GM21447 (cell line): ENCODE data around the gene TOR4A.

Experiments used
- ATAC-seq: cut with Tn5 transposase; IDR thresholded peaks from one replicate; pipeline ENCODE4 v1.9.1; 2021; ENCODE audit not compliant: unreplicated experiment

Gene TOR4A

GRCh38 chr9:137293482-137294090 is 16.1 kb downstream of the TOR4A start:
- ATAC-seq = no peak

DNA sequence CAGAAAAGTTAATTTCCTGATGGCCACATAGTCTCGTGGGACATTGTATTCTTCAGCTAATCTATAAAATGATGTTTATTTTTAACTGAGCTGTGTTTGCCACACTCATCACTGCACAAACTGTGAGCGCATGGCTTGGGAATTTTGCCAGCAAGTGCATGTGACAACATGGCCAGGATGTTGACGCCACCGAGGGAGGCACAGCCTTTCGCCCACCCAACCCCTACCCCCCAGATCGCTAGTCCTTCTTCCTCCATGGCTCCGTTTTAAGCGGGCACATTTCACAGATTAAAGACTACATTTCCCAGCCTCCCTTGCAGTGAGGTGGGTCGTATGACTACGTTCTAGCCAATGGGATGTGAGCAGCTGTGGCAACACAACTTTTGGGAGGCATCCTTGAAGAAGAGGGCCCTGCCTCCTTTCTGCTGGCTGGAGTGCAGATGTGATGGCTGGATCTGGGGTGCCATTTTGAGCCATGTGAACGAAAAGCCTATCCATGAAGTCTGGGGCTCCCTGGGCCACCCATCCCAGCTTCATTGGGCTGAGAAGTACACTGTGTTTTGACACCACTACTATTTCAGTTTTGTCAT is 16.7 kb downstream of the TOR4A start:
- ATAC-seq = no peak

GRCh38 chr9:137294681-137295237 is 17.2 kb downstream of the TOR4A start:
- ATAC-seq = no peak

DNA sequence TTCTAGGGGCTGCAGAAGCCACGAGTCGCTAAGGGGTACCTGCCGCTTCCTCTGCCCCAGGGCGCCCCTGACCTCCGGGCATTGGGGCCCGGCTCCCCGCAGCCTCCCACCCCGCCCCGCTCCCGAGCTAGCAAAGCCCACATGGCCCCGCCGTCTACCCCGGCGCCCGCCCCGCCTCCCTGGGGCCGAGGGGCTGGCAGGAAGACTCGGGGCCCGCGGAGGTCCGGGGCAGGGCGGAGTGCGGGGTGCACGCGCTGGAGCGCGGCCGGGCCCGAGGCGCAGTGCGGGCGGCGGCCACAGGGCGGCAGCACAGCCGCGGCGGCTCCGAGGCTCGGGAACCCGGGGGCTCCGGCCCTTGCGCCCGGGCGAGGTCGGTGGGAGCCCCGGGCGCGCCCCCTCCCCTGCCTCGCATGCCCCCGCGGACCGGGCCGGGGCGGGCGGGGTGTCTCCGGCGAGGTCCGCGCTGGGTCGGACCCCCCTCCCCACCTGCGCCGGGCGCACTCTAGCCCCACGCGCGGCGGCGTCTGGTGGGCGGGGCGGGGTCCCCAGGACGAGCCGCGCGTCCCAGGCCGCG is 17.8 kb downstream of the TOR4A start:
- no peak for ATAC-seq

DNA sequence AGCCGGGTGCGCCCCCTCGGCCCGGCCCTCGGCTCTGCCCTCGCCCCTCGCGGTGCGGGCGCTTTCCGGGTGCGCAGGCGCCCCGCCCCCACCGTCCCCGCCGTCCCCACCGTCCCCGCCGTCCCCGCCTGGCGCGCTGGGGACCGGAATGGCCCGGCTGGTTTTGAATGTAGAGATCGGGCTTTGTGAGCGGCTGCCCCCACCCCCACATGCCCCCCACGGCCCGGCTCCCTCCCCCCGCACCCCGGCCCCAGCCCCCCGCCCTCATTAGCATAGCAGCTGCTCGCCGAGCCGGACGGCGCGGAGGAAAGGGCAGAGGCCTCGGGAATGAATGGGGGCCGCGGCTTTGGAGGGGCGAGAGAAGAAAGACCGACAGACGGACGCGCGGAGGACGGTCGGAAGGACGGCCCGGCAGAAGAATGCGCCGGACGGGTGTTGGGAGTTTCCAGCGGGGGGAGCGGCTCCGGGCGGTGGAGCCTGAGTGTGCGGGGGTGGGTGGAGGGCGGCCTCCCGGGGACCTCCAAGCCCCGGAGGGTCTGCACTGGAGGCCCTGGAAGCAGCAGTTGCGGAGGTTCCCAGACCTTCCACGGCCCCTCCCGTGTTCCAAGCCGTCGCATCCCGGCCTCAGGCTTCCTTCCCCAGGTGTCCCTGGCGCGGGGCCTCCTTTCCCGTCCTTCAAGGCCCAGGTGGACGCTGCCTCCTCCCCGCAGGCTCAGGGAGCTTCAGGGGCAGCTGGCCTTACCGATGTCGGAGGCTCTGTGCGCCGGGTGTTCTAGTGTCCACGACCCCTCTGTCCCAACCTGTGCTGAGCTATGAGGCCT is 18.5 kb downstream of the TOR4A start:
- ATAC-seq = no peak

DNA sequence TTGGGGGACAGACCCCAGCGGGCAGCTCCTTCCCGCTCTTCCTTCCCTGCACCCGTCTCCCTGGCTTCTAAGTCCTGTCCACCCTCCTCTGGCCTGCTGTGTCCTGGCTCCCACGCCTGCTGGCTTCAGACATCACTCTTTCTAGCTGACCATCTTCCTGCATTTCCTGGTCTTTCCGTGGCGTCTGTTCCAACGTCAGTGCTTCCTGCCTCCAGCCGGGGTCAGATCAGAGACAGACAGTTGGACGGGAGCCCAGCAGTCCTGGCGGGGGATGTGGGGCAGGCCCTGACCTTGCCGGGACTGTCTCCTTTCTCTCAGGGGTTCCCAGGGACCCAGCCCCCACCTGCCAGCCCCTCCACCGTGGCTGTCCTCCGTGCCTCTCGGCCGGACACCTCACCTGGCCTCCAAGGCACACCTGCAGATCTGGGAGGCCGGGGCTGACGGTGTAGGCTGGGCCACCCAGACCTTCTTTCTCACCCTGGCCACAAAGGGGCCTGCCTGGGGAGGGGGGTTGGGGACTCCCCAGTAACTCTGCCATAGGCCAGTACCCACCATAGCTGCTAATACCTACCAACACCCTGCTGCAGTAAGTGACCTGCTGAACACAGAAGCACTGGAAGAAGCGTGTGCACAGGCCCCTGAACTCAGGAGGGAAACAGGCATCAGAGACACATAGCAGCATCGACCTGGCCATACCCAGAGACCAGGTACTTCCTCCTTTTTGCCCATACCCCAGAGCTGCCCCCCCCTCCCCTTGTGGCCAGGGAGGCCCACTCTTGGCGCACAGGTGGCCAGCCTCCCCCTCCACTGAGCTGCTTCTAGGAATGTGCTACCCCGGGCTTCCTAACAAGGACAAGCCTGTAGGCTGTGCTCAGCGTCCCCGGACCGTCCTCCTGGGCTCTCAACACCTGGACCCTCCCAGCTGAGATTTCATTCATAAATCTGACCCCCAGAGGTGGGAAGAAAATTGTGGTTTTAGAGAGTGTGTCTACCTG is 19.4 kb downstream of the TOR4A start:
- ATAC-seq = no peak

DNA sequence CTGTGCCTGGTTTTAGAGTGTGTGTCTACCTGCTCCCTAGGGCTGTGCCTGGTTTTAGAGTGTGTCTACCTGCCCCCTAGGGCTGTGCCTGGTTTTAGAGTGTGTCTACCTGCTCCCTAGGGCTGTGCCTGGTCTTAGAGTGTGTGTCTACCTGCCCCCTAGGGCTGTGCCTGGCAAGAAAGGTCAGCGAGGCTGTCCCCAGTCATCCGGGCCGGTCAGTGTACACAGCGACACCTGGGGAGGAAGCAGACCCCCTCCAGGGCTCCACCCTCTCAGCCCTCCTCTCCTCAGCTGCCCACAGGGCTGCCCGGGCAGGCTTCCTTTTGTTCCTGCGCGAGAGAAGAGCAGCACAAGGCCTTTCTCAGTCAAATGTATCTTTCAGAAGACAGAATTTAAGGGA is 20.4 kb downstream of the TOR4A start:
- no peak for ATAC-seq

- ATAC-seq = no peak
These were observed 21.1 kb downstream of the TOR4A start for GRCh38 chr9:137298401-137299202.

DNA sequence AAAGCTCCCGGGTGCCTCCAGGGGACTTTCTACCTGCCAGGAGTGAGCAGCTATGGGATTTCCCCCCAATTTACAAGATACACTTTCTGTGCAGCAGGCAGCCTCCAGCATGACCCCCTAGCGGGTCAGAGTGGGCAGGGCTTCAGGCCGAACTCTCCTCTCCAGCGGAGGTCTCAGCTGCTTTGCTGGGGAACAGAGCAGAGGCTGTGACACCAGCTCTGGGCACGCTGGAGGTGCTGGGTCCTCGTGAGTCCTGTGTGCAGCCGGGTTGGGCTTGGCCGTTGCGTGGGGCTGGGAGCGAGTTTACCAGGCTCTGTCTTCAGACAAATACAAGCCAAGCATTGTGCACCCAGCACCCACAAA is 21.7 kb downstream of the TOR4A start:
- no peak for ATAC-seq

- ATAC-seq = no peak
These were observed 22.4 kb downstream of the TOR4A start for GRCh38 chr9:137299938-137300337.

GRCh38 chr9:137300567-137301080 is 23.1 kb downstream of the TOR4A start:
- ATAC-seq = no peak

GRCh38 chr9:137301081-137301947 is 23.8 kb downstream of the TOR4A start:
- ATAC-seq = no peak

DNA sequence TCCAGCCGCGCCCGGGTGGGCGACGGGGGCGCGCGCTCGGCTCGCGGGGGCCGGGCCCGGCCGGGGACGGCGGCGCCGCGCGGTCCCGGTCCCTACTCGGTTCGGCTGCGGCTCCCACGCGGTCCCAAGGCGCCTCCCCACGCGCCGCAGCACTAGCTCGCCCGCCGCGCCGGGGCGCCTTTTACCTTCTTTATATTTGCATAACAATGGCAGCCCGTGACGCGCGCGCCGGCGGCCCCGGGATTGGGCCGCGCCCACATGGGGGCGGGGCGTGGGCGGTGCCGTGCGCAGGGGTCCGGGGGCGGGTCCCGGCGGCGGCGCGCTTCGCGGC is 24.6 kb downstream of the TOR4A start, which contains the start of gene NRARP:
Gene NRARP (minus strand): TSS at position 154 of the 331 bp plus-strand sequence. CDS start 343 bp downstream, outside the sequence.
- peak; percentile 67 for ATAC-seq

- peak; percentile 49 for ATAC-seq
These were observed 25.1 kb downstream of the TOR4A start for GRCh38 chr9:137302449-137303150.

DNA sequence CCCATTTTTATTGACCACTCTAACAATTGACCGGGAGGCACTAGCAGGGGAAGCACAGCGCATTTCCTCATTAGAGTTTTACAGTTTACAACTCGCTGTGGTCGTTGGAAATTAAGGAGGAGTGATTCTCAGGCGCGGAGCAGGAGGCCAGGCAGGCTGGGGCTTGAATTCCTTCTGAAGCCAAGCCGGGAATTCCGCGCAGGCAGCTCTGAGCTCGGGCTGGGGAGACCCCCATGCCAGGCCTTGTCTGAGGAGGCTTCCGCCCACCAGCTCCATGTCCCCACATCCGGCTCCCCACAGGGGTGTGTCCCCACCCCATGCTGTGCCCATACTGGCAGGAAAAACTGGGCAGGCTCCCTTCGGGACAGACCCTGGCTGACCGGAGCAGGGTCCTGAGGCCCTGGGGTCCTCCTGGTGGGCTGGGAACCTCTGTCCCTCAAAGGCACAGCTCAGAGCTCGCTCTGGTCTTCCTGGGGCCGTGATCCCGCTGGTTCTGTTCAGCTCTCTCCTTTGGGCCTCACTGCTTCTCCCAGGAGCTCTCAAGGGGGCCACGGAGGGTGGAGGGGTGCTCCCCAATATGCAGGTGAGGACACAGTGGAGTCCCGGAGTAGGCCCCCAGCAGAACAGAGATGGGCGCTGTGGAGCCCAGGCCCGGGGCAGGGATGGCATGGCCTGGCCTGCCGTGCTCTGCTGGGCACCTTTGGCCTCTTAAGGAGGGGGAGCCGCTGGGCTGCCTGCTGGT is 25.8 kb downstream of the TOR4A start:
- no peak for ATAC-seq

DNA sequence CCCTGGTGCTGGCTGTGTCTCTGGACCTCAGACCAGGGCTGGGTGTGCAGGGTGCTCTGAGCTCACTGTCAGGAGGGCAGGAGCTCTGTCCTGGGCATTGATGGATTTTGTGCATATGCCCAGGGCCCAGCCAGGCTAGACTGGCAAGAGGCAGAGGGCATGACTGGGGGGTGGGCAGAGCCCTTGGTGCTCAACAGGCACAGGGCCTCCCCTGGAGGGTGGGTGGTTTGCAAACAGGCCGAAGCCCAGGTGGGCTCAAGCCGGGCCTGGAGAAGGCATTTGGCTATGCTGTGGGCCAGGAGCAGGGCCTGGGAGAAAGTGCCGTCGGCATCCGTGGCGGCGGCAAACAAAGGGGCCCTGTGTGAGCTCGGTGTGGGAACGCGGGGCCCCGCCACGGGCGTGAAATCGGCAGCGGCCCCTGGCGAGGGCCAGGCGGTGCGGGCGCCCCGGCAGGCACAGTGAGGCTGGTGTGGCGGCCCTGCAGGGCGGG is 26.4 kb downstream of the TOR4A start:
- no peak for ATAC-seq
